Measurements from ENCODE around the gene ZMIZ2. TPM values are rescaled to one million over a fixed set of nuclear protein-coding genes. Genes with fewer than 3 reads are reported as not detected.

ZMIZ2 gene
- total RNA-seq, 1 donor from 2014 or later, result 54.3 TPM

DNA sequence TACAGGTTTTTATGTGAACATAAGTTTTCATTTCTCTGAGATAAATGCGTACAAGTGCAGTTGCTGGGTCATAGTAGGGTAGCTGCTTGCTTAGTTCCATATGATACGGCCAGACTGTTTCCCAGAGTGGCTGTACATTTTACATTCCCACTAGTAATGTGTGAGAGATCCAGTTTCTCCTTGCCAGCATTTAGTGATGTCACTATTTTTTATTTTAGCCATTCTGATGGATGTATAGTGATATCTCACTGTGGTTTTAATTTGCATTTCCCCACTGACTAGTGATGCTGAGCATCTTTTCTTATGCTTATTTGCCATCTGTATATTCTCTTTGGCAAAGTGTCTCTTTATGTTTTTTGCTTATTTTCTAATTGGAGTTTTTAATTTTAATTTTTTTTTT is 4.2 kb downstream of the ZMIZ2 start:
- TF ChIP-seq POLR2AphosphoS5 (IDR thresholded peaks at IDR 0.05; ENCODE audit: insufficient read depth in 1 of 2, low read depth in 1 of 2) (no peak), POLR2A (IDR thresholded peaks at IDR 0.05) (no peak)
- TF ChIP-seq, protein P1, sequence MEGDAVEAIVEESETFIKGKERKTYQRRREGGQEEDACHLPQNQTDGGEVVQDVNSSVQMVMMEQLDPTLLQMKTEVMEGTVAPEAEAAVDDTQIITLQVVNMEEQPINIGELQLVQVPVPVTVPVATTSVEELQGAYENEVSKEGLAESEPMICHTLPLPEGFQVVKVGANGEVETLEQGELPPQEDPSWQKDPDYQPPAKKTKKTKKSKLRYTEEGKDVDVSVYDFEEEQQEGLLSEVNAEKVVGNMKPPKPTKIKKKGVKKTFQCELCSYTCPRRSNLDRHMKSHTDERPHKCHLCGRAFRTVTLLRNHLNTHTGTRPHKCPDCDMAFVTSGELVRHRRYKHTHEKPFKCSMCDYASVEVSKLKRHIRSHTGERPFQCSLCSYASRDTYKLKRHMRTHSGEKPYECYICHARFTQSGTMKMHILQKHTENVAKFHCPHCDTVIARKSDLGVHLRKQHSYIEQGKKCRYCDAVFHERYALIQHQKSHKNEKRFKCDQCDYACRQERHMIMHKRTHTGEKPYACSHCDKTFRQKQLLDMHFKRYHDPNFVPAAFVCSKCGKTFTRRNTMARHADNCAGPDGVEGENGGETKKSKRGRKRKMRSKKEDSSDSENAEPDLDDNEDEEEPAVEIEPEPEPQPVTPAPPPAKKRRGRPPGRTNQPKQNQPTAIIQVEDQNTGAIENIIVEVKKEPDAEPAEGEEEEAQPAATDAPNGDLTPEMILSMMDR (IDR thresholded peaks at IDR 0.05), result no peak

DNA sequence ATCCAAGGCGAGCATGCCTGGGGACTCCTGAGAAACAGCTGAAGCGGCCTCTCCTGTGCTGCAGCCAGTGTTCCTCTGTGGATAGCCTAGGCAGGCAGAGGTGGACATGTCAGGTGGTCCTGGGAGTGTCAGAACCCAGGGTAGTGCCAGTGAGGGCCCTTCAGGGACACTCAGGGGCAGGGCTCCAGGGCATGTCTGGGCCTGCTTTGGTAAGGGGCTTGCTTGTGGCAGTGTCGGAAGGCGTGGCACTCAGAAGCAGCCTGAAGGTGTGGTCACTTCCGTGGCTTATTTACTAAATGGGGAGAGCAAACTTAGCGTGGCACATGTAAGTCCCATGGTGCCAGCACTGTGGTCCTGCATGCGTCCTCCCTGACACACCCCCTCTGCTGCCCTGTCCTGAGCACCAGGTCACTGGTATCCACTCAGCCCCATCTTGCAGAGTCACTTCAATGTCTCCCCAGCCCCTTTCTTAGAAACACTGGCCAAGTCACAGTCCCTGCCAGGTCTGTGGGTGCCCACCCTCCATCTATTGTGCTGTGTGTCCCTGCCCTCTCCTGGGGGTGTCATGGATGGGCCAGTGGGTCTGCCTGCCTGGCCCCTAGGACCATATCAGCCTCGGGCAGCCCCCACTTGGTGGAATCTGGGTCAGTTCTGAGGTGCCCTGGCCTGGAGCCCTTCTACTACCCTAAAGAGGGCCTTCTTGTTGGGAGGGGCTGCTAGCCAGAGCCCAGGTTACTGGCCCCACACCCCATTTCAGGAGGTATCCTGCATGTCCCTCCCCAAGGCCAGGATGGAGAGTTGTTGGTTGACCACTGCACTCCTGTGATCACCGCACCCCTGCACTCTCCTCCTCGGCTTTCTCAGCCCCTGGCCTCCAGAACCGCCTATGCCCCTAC is 6.4 kb downstream of the ZMIZ2 start:
- H3K36me3 ChIP-seq, result peaks cover 0 to 34% of the 10 kb centered on the region in 2 donors
- TF ChIP-seq, protein P1 (IDR thresholded peaks at IDR 0.05), result no peak
- TF ChIP-seq POLR2A (IDR thresholded peaks at IDR 0.05) (no peak), POLR2AphosphoS5 (IDR thresholded peaks at IDR 0.05; ENCODE audit: insufficient read depth in 1 of 2, low read depth in 1 of 2) (no peak)
- DNase-seq (ENCODE audit: extremely low spot score in 2 of 2), result no peak
- H3K27ac ChIP-seq, result peak overlapping the region; percentile 23
- no peaks in the 10 kb centered on the region for H3K27me3 ChIP-seq
- no peak overlapping the region for H3K4me3 ChIP-seq
- H3K9me3 ChIP-seq, result no peaks in the 10 kb centered on the region
- intact Hi-C loops (cut with DNase I), result no loop called here
- peaks cover 64% of the 10 kb centered on the region for H3K4me1 ChIP-seq

More for the DNA sequence above, 4.2 kb downstream of the ZMIZ2 start:
- Histone ChIP-seq H3K4me1 (peaks cover 74% of the 10 kb centered on the region), H3K27ac (no peak overlapping the region), H3K9me3 (no peaks in the 10 kb centered on the region), H3K4me3 (no peak overlapping the region), H3K27me3 (no peaks in the 10 kb centered on the region), H3K36me3 (peaks cover 0 to 15% of the 10 kb centered on the region in 2 donors)
- intact Hi-C loops (cut with DNase I), result loop anchor here (2.0 kb wide), 1 partner anchor 14 kb away; no protein-coding TSS in a partner anchor
- no peak for DNase-seq (ENCODE audit: extremely low spot score in 2 of 2)

- Histone ChIP-seq H3K27ac (peak overlapping the region; percentile 23), H3K4me1 (peaks cover 54% of the 10 kb centered on the region), H3K36me3 (peaks cover 0 to 42% of the 10 kb centered on the region in 2 donors), H3K4me3 (no peak overlapping the region), H3K27me3 (no peaks in the 10 kb centered on the region), H3K9me3 (no peaks in the 10 kb centered on the region)
- no peak for DNase-seq (ENCODE audit: extremely low spot score in 2 of 2)
- no peak for TF ChIP-seq POLR2AphosphoS5 (IDR thresholded peaks at IDR 0.05; ENCODE audit: insufficient read depth in 1 of 2, low read depth in 1 of 2)
- TF ChIP-seq, protein P1 (IDR thresholded peaks at IDR 0.05), result no peak
- no peak for TF ChIP-seq POLR2A (IDR thresholded peaks at IDR 0.05)
- intact Hi-C loops (cut with DNase I), result no loop called here
Measured at GRCh38 chr7:44755698-44756627, 7.3 kb downstream of the ZMIZ2 start.

DNA sequence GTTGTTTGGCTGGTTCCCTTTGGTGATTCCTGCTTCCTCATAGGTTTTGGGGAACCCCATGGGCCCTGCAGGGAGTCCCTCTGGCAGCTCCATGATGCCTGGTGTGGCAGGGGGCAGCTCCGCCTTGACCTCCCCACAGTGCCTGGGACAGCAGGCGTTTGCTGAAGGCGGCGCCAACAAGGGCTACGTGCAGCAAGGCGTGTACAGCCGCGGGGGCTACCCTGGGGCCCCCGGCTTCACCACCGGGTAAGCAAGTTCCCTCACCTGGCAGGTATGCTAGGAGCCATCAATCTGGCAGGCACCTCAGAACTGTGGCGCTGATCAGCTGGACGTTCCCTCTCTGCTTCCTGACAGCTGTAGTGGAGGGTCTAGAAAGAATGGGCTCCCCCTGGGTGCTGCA is 8.3 kb downstream of the ZMIZ2 start:
- Histone ChIP-seq H3K27ac (no peak overlapping the region), H3K9me3 (no peaks in the 10 kb centered on the region), H3K36me3 (peaks cover 0 to 51% of the 10 kb centered on the region in 2 donors), H3K27me3 (no peaks in the 10 kb centered on the region), H3K4me3 (no peak overlapping the region), H3K4me1 (peaks cover 53% of the 10 kb centered on the region)
- TF ChIP-seq, protein P1 (IDR thresholded peaks at IDR 0.05), result no peak
- no peak for TF ChIP-seq POLR2AphosphoS5 (IDR thresholded peaks at IDR 0.05; ENCODE audit: insufficient read depth in 1 of 2, low read depth in 1 of 2)
- TF ChIP-seq POLR2A (IDR thresholded peaks at IDR 0.05), result no peak
- intact Hi-C loops (cut with DNase I), result no loop called here
- DNase-seq (ENCODE audit: extremely low spot score in 2 of 2), result no peak

All from vagina (tissue), 2 donors.